Activated naive CD4-positive, alpha-beta T cell treated with anti-CD3 and anti-CD28 coated beads for 36 hours (primary cell): ENCODE measurements around the gene IDH2. TPM values are rescaled to one million over a fixed set of nuclear protein-coding genes. Genes with fewer than 3 reads are reported as not detected.
"Not testable (repeated sequence)": the region's sequence is repeated elsewhere in the genome, so short reads cannot be mapped to it uniquely, and the experiment has no call there.

ENCODE experiments used
- CTCF ChIA-PET: fragments of 350-600 bp; sonication (Branson Sonifier 250); formaldehyde crosslinking; loops from one replicate; lab custom pipeline; 2021; ENCODE audit warnings: antibody characterized with exemption; lab: Charles Lee
- DNase-seq: peaks from one replicate; pipeline ENCODE4 v3.0.0-alpha.2; 2020
- H3K27ac Mint-ChIP-seq: one replicate; pipeline ENCODE4 v1.8.0; 2021; ENCODE audit warnings: mild to moderate bottlenecking, mixed read lengths
- H3K27me3 Mint-ChIP-seq: one replicate; pipeline ENCODE4 v1.8.0; 2021; ENCODE audit warnings: low read depth, mixed read lengths
- H3K36me3 Mint-ChIP-seq: one replicate; pipeline ENCODE4 v1.8.0; 2021; ENCODE audit warnings: low read depth, mixed read lengths
- H3K4me1 Mint-ChIP-seq: one replicate; pipeline ENCODE4 v1.8.0; 2021; ENCODE audit warnings: low read depth, mixed read lengths
- H3K4me3 Mint-ChIP-seq: one replicate; pipeline ENCODE4 v1.8.0; 2021; ENCODE audit warnings: mild to moderate bottlenecking, moderate library complexity, mixed read lengths
- H3K9me3 Mint-ChIP-seq: one replicate; pipeline ENCODE4 v1.8.0; 2021; ENCODE audit warnings: mixed read lengths
- intact Hi-C: fragments of 100-400 bp; cut with micrococcal nuclease; formaldehyde crosslinking; loops from one replicate; pipeline ENCODE4 v1.15.1; 2023
- total RNA-seq, 2 experiments: library from RNA; stranded (reverse); gene quantifications; one replicate each; pipeline ENCODE4 v1.2.3, GENCODE V29; 2021

Gene IDH2
- 100 to 1,000 TPM; 225 to 229 TPM for total RNA-seq

GRCh38 chr15:90101969-90102890 is at the start of gene IDH2:
Gene IDH2, minus strand, starts transcription at chr15:90102468. Its CDS starts 78 bp downstream, at chr15:90102390.
- H3K36me3 Mint-ChIP-seq: peaks cover 8% of the 10 kb centered on the region
- H3K4me1 Mint-ChIP-seq: peaks cover 46% of the 10 kb centered on the region
- CTCF ChIA-PET: interaction anchor here (0.5 to 2.1 kb wide), 7 partner anchors 16 to 341 kb away, joined by 3 to 6 read pairs (median 4); no protein-coding TSS in a partner anchor
- no peaks in the 10 kb centered on the region for H3K27me3 Mint-ChIP-seq
- H3K9me3 Mint-ChIP-seq: no peaks in the 10 kb centered on the region
- peak within 1 kb of the TSS; percentile 91 for H3K4me3 Mint-ChIP-seq
- intact Hi-C loops: loop anchor here (5.0 kb wide), 1 partner anchor 300 kb away; no protein-coding TSS in a partner anchor
- peak; percentile 64 for DNase-seq
- H3K27ac Mint-ChIP-seq: peak within 1 kb of the TSS; percentile 90

- CTCF ChIA-PET: interaction anchor here (0.6 to 2.9 kb wide), 6 partner anchors 9 to 602 kb away, joined by 3 to 18 read pairs (median 4); no protein-coding TSS in a partner anchor
- intact Hi-C loops, H3K27ac Mint-ChIP-seq, H3K4me3 Mint-ChIP-seq, H3K4me1 Mint-ChIP-seq, H3K27me3 Mint-ChIP-seq, H3K36me3 Mint-ChIP-seq, H3K9me3 Mint-ChIP-seq, DNase-seq: not testable (repeated sequence)
Observed at GRCh38 chr15:90150551-90150950, 48.3 kb upstream of the IDH2 start.

- Mint-ChIP-seq H3K9me3 (no peaks in the 10 kb centered on the region), H3K4me3 (no peak overlapping the region), H3K27ac (no peak overlapping the region), H3K4me1 (no peaks in the 10 kb centered on the region), H3K36me3 (no peaks in the 10 kb centered on the region), H3K27me3 (no peaks in the 10 kb centered on the region)
- no peak for DNase-seq
- intact Hi-C loops: loop anchor here (10.0 kb wide), 1 partner anchor 335 kb away; no protein-coding TSS in a partner anchor
- CTCF ChIA-PET: no interaction called here
Observed at GRCh38 chr15:90149609-90150340, 47.5 kb upstream of the IDH2 start.

GRCh38 chr15:90146198-90146761 is 44.0 kb upstream of the IDH2 start:
- intact Hi-C loops: loop anchor here (10.0 kb wide), 1 partner anchor 339 kb away; no protein-coding TSS in a partner anchor
- DNase-seq, H3K36me3 Mint-ChIP-seq, H3K27ac Mint-ChIP-seq, H3K9me3 Mint-ChIP-seq, H3K4me3 Mint-ChIP-seq, H3K27me3 Mint-ChIP-seq: not testable (repeated sequence)
- CTCF ChIA-PET: interaction anchor here (0.6 to 1.2 kb wide), 3 partner anchors 59 to 384 kb away, joined by 3 to 4 read pairs (median 3); no protein-coding TSS in a partner anchor
- peaks cover 14% of the 10 kb centered on the region for H3K4me1 Mint-ChIP-seq

- Mint-ChIP-seq H3K4me3 (no peak overlapping the region), H3K27ac (no peak overlapping the region), H3K9me3 (no peaks in the 10 kb centered on the region), H3K4me1 (peaks cover 14% of the 10 kb centered on the region), H3K36me3 (no peaks in the 10 kb centered on the region), H3K27me3 (no peaks in the 10 kb centered on the region)
- intact Hi-C loops: loop anchor here (10.0 kb wide), 1 partner anchor 339 kb away; no protein-coding TSS in a partner anchor
- no peak for DNase-seq
- CTCF ChIA-PET: interaction anchor here (0.6 to 1.2 kb wide), 3 partner anchors 60 to 383 kb away, joined by 3 to 4 read pairs (median 3); no protein-coding TSS in a partner anchor
Observed at GRCh38 chr15:90145761-90146160, 43.5 kb upstream of the IDH2 start.

- Mint-ChIP-seq H3K9me3 (no peaks in the 10 kb centered on the region), H3K36me3 (no peaks in the 10 kb centered on the region), H3K27ac (no peak overlapping the region), H3K4me1 (peaks cover 14% of the 10 kb centered on the region), H3K27me3 (no peaks in the 10 kb centered on the region), H3K4me3 (no peak overlapping the region)
- CTCF ChIA-PET: interaction anchor here (0.8 to 1.2 kb wide), 2 partner anchors 60 to 75 kb away, joined by 3 read pairs; no protein-coding TSS in a partner anchor
- no peak for DNase-seq
- intact Hi-C loops: loop anchor here (10.0 kb wide), 1 partner anchor 340 kb away; no protein-coding TSS in a partner anchor
Observed at GRCh38 chr15:90145259-90145658, 43.0 kb upstream of the IDH2 start.

- Mint-ChIP-seq H3K36me3 (no peaks in the 10 kb centered on the region), H3K9me3 (peaks cover 3% of the 10 kb centered on the region), H3K4me3 (peak overlapping the region; percentile 24), H3K4me1 (peaks cover 21% of the 10 kb centered on the region), H3K27me3 (no peaks in the 10 kb centered on the region), H3K27ac (no peak overlapping the region)
- intact Hi-C loops: loop anchor here (1.0 to 10.0 kb wide), 5 partner anchors 46 to 342 kb away; no protein-coding TSS in a partner anchor
- CTCF ChIA-PET: interaction anchor here (0.7 to 2.6 kb wide), 20 partner anchors 9 to 317 kb away, joined by 3 to 12 read pairs (median 3); no protein-coding TSS in a partner anchor
- peak; percentile 86 for DNase-seq
Observed at GRCh38 chr15:90143166-90143655, 40.9 kb upstream of the IDH2 start.

- CTCF ChIA-PET: interaction anchor here (0.7 to 2.6 kb wide), 17 partner anchors 10 to 501 kb away, joined by 3 to 12 read pairs (median 3); no protein-coding TSS in a partner anchor
- no peaks in the 10 kb centered on the region for H3K36me3 Mint-ChIP-seq
- no peak overlapping the region for H3K27ac Mint-ChIP-seq
- peak; percentile 74 for DNase-seq
- H3K9me3 Mint-ChIP-seq: peaks cover 3% of the 10 kb centered on the region
- H3K4me1 Mint-ChIP-seq: peaks cover 21% of the 10 kb centered on the region
- peak overlapping the region; percentile 24 for H3K4me3 Mint-ChIP-seq
- intact Hi-C loops: loop anchor here (1.0 to 10.0 kb wide), 5 partner anchors 46 to 342 kb away; no protein-coding TSS in a partner anchor
- no peaks in the 10 kb centered on the region for H3K27me3 Mint-ChIP-seq
Observed at GRCh38 chr15:90142216-90143165, 40.2 kb upstream of the IDH2 start.

- DNase-seq: no peak
- no peaks in the 10 kb centered on the region for H3K36me3 Mint-ChIP-seq
- no peak overlapping the region for H3K4me3 Mint-ChIP-seq
- H3K4me1 Mint-ChIP-seq: peaks cover 21% of the 10 kb centered on the region
- H3K27ac Mint-ChIP-seq: no peak overlapping the region
- CTCF ChIA-PET: interaction anchor here (0.6 to 2.6 kb wide), 8 partner anchors 15 to 513 kb away, joined by 3 to 12 read pairs (median 3); no protein-coding TSS in a partner anchor
- intact Hi-C loops: loop anchor here (2.0 to 10.0 kb wide), 2 partner anchors 45 to 343 kb away; no protein-coding TSS in a partner anchor
- peaks cover 3% of the 10 kb centered on the region for H3K9me3 Mint-ChIP-seq
- no peaks in the 10 kb centered on the region for H3K27me3 Mint-ChIP-seq
Observed at GRCh38 chr15:90141646-90142045, 39.4 kb upstream of the IDH2 start.

- CTCF ChIA-PET: interaction anchor here (1.3 kb wide), 1 partner anchor 78 kb away, joined by 4 read pairs; no protein-coding TSS in a partner anchor
- H3K36me3 Mint-ChIP-seq, H3K9me3 Mint-ChIP-seq, H3K27ac Mint-ChIP-seq, intact Hi-C loops, H3K27me3 Mint-ChIP-seq, H3K4me3 Mint-ChIP-seq: not testable (repeated sequence)
- peak; percentile 49 for DNase-seq
- H3K4me1 Mint-ChIP-seq: peaks cover 21% of the 10 kb centered on the region
Observed at GRCh38 chr15:90139549-90139948, 37.3 kb upstream of the IDH2 start.
